Activated CD4-positive, CD25-positive, alpha-beta regulatory T cell treated with anti-CD3 and anti-CD28 coated beads, Interleukin-2, amount 50 U/mL, for 16 hours (primary cell): ENCODE data around the gene WASL.
"Not testable (repeated sequence)": the region's sequence is repeated elsewhere in the genome, so short reads cannot be mapped to it uniquely, and the experiment has no call there.

Experiments
- DNase-seq: peaks from one replicate; pipeline ENCODE4 v3.0.0-alpha.2; 2020; ENCODE audit warnings: low read depth, low spot score

The WASL gene

GRCh38 chr7:123769371-123769770 is 20.6 kb upstream of the WASL start:
- no peak for DNase-seq

- DNase-seq = no peak
Observed at GRCh38 chr7:123768493-123768892, 19.7 kb upstream of the WASL start.

- DNase-seq = no peak
Observed at GRCh38 chr7:123763191-123763661, 14.4 kb upstream of the WASL start.

- DNase-seq = no peak
Observed at GRCh38 chr7:123761729-123762128, 12.9 kb upstream of the WASL start.

- no peak for DNase-seq
Observed at GRCh38 chr7:123757095-123757494, 8.3 kb upstream of the WASL start.

- DNase-seq = no peak
Observed at GRCh38 chr7:123755338-123755737, 6.5 kb upstream of the WASL start.

GRCh38 chr7:123754271-123754871 is 5.6 kb upstream of the WASL start:
- no peak for DNase-seq

- no peak for DNase-seq
Observed at GRCh38 chr7:123752534-123752933, 3.7 kb upstream of the WASL start.

- no peak for DNase-seq
Observed at GRCh38 chr7:123751821-123752220, 3.0 kb upstream of the WASL start.

- DNase-seq = no peak
Observed at GRCh38 chr7:123750389-123751230, 1.8 kb upstream of the WASL start.

GRCh38 chr7:123749537-123749857 is 694 bp upstream of the WASL start:
- no peak for DNase-seq

- DNase-seq = no peak
Observed at GRCh38 chr7:123748171-123748733, 551 bp downstream of the WASL start.

- no peak for DNase-seq
Observed at GRCh38 chr7:123747620-123748141, 1.1 kb downstream of the WASL start.

- no peak for DNase-seq
Observed at GRCh38 chr7:123746931-123747488, 1.8 kb downstream of the WASL start.

- DNase-seq = no peak
Observed at GRCh38 chr7:123746055-123746454, 2.7 kb downstream of the WASL start.

- DNase-seq = no peak
Observed at GRCh38 chr7:123745437-123745836, 3.4 kb downstream of the WASL start.

GRCh38 chr7:123744416-123744815 is 4.4 kb downstream of the WASL start:
- DNase-seq = no peak

- DNase-seq = no peak
Observed at GRCh38 chr7:123741940-123742339, 6.9 kb downstream of the WASL start.

- DNase-seq = no peak
Observed at GRCh38 chr7:123738808-123739207, 10.0 kb downstream of the WASL start.

- no peak for DNase-seq
Observed at GRCh38 chr7:123738356-123738755, 10.4 kb downstream of the WASL start.

- not testable (repeated sequence) for DNase-seq
Observed at GRCh38 chr7:123737168-123737674, 11.6 kb downstream of the WASL start.

GRCh38 chr7:123735539-123735938 is 13.3 kb downstream of the WASL start:
- no peak for DNase-seq
